Uterus (tissue), 2 donors: ENCODE measurements around the gene ARHGAP4.

Experiments used
- CTCF ChIP-seq, 4 experiments: fragments of 200-600 bp in 2 of 4; fragments of 450-650 bp in 2 of 4; sonication (generic) in 2 of 4; IDR thresholded peaks; one replicate each; pipeline ENCODE4 v1.5.1; 2016 to 2019; ENCODE audit warnings: antibody characterized with exemption in 4 of 4, mild to moderate bottlenecking in 2 of 4, moderate library complexity in 1 of 4
- POLR2A ChIP-seq, 2 donors: fragments of 450-650 bp; IDR thresholded peaks; one replicate each; pipeline ENCODE4 v1.6.1; 2016; ENCODE audit warnings: antibody characterized with exemption in 2 of 2, mild to moderate bottlenecking in 1 of 2, moderate library complexity in 1 of 2

- TF ChIP-seq CTCF (IDR thresholded peaks at IDR 0.05): no peak
- TF ChIP-seq POLR2A (IDR thresholded peaks at IDR 0.05): no peak
Measured at GRCh38 chrX:153970357-153971123, 44.5 kb upstream of the ARHGAP4 start.
